Tibial nerve (tissue), 3 donors: Measurements from ENCODE around the gene PSMD14.

Experiments
- CTCF ChIP-seq, 5 experiments: fragments of 200-600 bp in 3 of 5; fragments of 450-650 bp in 2 of 5; sonication (generic) in 3 of 5; IDR thresholded peaks; one replicate each; pipeline ENCODE4 v1.5.1; 2016 to 2019; ENCODE audit warnings: antibody characterized with exemption in 5 of 5, mild to moderate bottlenecking in 3 of 5, moderate library complexity in 2 of 5
- POLR2A ChIP-seq, 2 donors: fragments of 450-650 bp; IDR thresholded peaks; one replicate each; pipeline ENCODE4 v1.6.1; 2017; ENCODE audit warnings: antibody characterized with exemption in 2 of 2, mild to moderate bottlenecking in 2 of 2, moderate library complexity in 2 of 2

GRCh38 chr2:161371869-161372268 is 63.6 kb downstream of the PSMD14 start:
- TF ChIP-seq POLR2A (IDR thresholded peaks at IDR 0.05) (no peak), CTCF (IDR thresholded peaks at IDR 0.05) (no peak)
